Measurements from ENCODE around the gene GRK5.

GRCh38 chr10:119401671-119402395, 194.5 kb downstream of the GRK5 start:
- TF ChIP-seq POLR2A (IDR thresholded peaks at IDR 0.05) (no peak), CTCF (IDR thresholded peaks at IDR 0.05) (no peak), POLR2AphosphoS5 (IDR thresholded peaks at IDR 0.05) (no peak)

Measured in prostate gland (tissue), 2 donors.